K562 (cell line): ENCODE measurements around the gene UBR1. TPM values are rescaled to one million over a fixed set of nuclear protein-coding genes. Genes with fewer than 3 reads are reported as not detected.

Experiments used
- ATAC-seq: fragments of 200-7000 bp; cut with Tn5 transposase; 3 replicates; pipeline ENCODE4 v1.9.1; 2020; ENCODE audit warnings: moderate library complexity
- BruUV-seq: library from RNA; stranded (reverse); fragments of 400-500 nt; replicated peaks from 2 replicates; lab custom pipeline; 2021; lab: Mats Ljungman, UMichigan
- CTCF ChIA-PET: fragments of 300-600 bp; formaldehyde crosslinking; extraction: SDS; loops from one replicate; lab custom pipeline; 2021; ENCODE audit warnings: low intra/inter-chr PET ratio; lab: Yijun Ruan, JAX
- POLR2A ChIA-PET: fragments of 300-600, 350-650 bp; sonication (Branson Sonifier 250); formaldehyde crosslinking; extraction: SDS; loops from one replicate; lab custom pipeline; 2021; ENCODE audit warnings: antibody characterized with exemption, inconsistent platforms; lab: Yijun Ruan, JAX
- DNase-seq, 4 experiments: peaks; one replicate each; pipeline versions ENCODE4 v3.0.0 to v3.0.0-alpha.2; 2011 to 2018; ENCODE audit warnings: low spot score in 3 of 4, mixed read lengths in 3 of 4; ENCODE audit errors: extremely low read depth in 1 of 4
- FAIRE-seq: peaks from 2 replicates; lab custom pipeline; 2011; peaks lifted over from hg19 to GRCh38; lab: Jason Lieb, UNC
- H2AFZ ChIP-seq: 2 replicates; pipeline ENCODE4 v1.6.0; 2011; ENCODE audit warnings: low read depth, low read length, control low read depth, inconsistent platforms
- H3K27ac ChIP-seq: fragments of 200-600 bp; 3 replicates; pipeline ENCODE4 v1.8.0; 2011; ENCODE audit warnings: low read depth, mild to moderate bottlenecking, control low read depth, inconsistent platforms, low read length, moderate library complexity, mixed read lengths; ENCODE audit errors: extremely low read depth
- H3K27me3 ChIP-seq, 2 experiments: fragments of 300-600 bp in 1 of 2; 2 replicates in 1 of 2; 3 replicates in 1 of 2; pipeline versions ENCODE4 v1.6.0 to v1.8.0; 2011; ENCODE audit warnings: inconsistent platforms in 2 of 2, low read length in 2 of 2, mild to moderate bottlenecking in 1 of 2, mixed read lengths in 1 of 2, moderate library complexity in 1 of 2; ENCODE audit not compliant: control insufficient read depth in 2 of 2, insufficient read depth in 2 of 2
- H3K36me3 ChIP-seq: fragments of 300-600 bp; 3 replicates; pipeline ENCODE4 v1.8.0; 2011; ENCODE audit warnings: mild to moderate bottlenecking, low read length, inconsistent platforms; ENCODE audit not compliant: control insufficient read depth, insufficient read depth
- H3K4me1 ChIP-seq, 2 experiments: fragments of 200-600 bp in 1 of 2; replicated peaks in 1 of 2; 2 replicates in 1 of 2; 3 replicates in 1 of 2; pipeline versions ENCODE4 v1.5.1 to v1.8.0; 2011; ENCODE audit warnings: inconsistent platforms in 2 of 2, low read length in 2 of 2, mild to moderate bottlenecking in 1 of 2, mixed read lengths in 1 of 2, moderate library complexity in 1 of 2; ENCODE audit not compliant: control insufficient read depth in 2 of 2, insufficient read depth in 2 of 2
- H3K4me2 ChIP-seq: 2 replicates; pipeline ENCODE4 v1.6.1; 2011; ENCODE audit warnings: low read length, control low read depth, inconsistent platforms, mixed read lengths; ENCODE audit not compliant: insufficient read depth
- H3K4me3 ChIP-seq: fragments of 200-600 bp; sonication (generic), shearing (Covaris generic); 2 replicates; pipeline ENCODE4 v1.5.1; 2016; ENCODE audit warnings: control low read depth, inconsistent platforms
- H3K79me2 ChIP-seq: fragments of 200-600 bp; 3 replicates; pipeline ENCODE4 v1.8.0; 2011; ENCODE audit warnings: low read length, inconsistent platforms; ENCODE audit not compliant: control insufficient read depth, insufficient read depth
- H3K9ac ChIP-seq, 2 experiments: 2 replicates each; pipeline versions ENCODE4 v1.6.0 to v1.6.1; 2011; ENCODE audit warnings: low read depth in 2 of 2, low read length in 2 of 2, control low read depth in 1 of 2, inconsistent platforms in 1 of 2, mild to moderate bottlenecking in 1 of 2, mixed read lengths in 1 of 2; ENCODE audit not compliant: insufficient read depth in 1 of 2
- H3K9me1 ChIP-seq: one replicate; pipeline ENCODE4 v1.6.0; 2011; ENCODE audit warnings: inconsistent platforms, mild to moderate bottlenecking, low read length, moderate library complexity; ENCODE audit not compliant: control insufficient read depth, insufficient read depth
- H3K9me3 ChIP-seq: replicated peaks from 2 replicates; pipeline ENCODE4 v1.5.1; 2011; ENCODE audit warnings: low read depth, low read length, inconsistent platforms; ENCODE audit not compliant: control insufficient read depth, insufficient read depth
- H4K20me1 ChIP-seq: replicated peaks from 2 replicates; pipeline ENCODE4 v1.6.1; 2011; ENCODE audit warnings: low read length, inconsistent platforms, mixed read lengths; ENCODE audit not compliant: control insufficient read depth, insufficient read depth
- CREM ChIP-seq: IDR thresholded peaks from 2 replicates; pipeline ENCODE4 v1.6.1; 2014; ENCODE audit warnings: antibody characterized with exemption, low read depth
- JUND ChIP-seq, 2 experiments: IDR thresholded peaks; 2 replicates in 1 of 2; 3 replicates in 1 of 2; pipeline ENCODE4 v1.6.1; 2011; ENCODE audit warnings: borderline replicate concordance in 2 of 2, low read depth in 2 of 2, low read length in 2 of 2, improper control_type of control experiment in 1 of 2, missing biosample characterization in 1 of 2, missing genetic modification characterization in 1 of 2, missing genetic modification reagents in 1 of 2
- NCOA4 ChIP-seq: fragments of 450-650 bp; IDR thresholded peaks from 2 replicates; pipeline ENCODE4 v1.6.1; 2018; ENCODE audit warnings: mild to moderate bottlenecking; ENCODE audit not compliant: partially characterized antibody
- NCOR1 ChIP-seq: fragments of 450-650 bp; IDR thresholded peaks from 2 replicates; pipeline ENCODE4 v1.6.1; 2016; ENCODE audit warnings: mild to moderate bottlenecking, moderate library complexity
- NUFIP1 ChIP-seq: fragments of 450-650 bp; IDR thresholded peaks from 2 replicates; pipeline ENCODE4 v1.6.1; 2018; ENCODE audit not compliant: partially characterized antibody
- SIN3A ChIP-seq, 2 experiments: fragments of 150-350 bp in 1 of 2; IDR thresholded peaks; 2 replicates each; pipeline ENCODE4 v1.6.1; 2011 to 2016; ENCODE audit warnings: borderline replicate concordance in 2 of 2, low read depth in 2 of 2, low read length in 2 of 2, mild to moderate bottlenecking in 2 of 2, moderate library complexity in 2 of 2; ENCODE audit not compliant: control insufficient read depth in 1 of 2
- TSC22D4 ChIP-seq: fragments of 450-650 bp; IDR thresholded peaks from 2 replicates; pipeline ENCODE4 v1.6.1; 2016; ENCODE audit warnings: missing genetic modification characterization, missing biosample characterization, control low read depth
- ZNF174 ChIP-seq: fragments of 250-450 bp; sonication (Bioruptor Pico); IDR thresholded peaks from 2 replicates; pipeline ENCODE4 v1.4.0; 2020; ENCODE audit warnings: mild to moderate bottlenecking
- ZNF197 ChIP-seq: fragments of 200-800 bp; sonication (Bioruptor generic); IDR thresholded peaks from 2 replicates; pipeline ENCODE4 v1.6.1; 2016; ENCODE audit warnings: low read depth, missing genetic modification characterization, missing compliant biosample characterization
- WGBS: fragments of 100-300 bp; shearing (Covaris generic); methylation state at CpG from one replicate; pipeline ENCODE4 v1.1.6; 2016; ENCODE audit warnings: low coverage, mixed read lengths; ENCODE audit not compliant: insufficient coverage; ENCODE audit errors: missing lambda C conversion rate; 5-methylcytosine and 5-hydroxymethylcytosine counted together
- in situ Hi-C: fragments of 300-500 bp; cut with MboI; formaldehyde crosslinking; loops from 4 replicates; pipeline ENCODE4 v1.15.0; 2018; ENCODE audit warnings: inconsistent platforms, mixed read lengths
- intact Hi-C: fragments of 100-400 bp; cut with micrococcal nuclease; formaldehyde crosslinking; loops from 2 replicates; pipeline ENCODE4 v1.14.2; 2022
- polyA plus RNA-seq, 8 experiments: library from polyadenylated mRNA; depleted of rRNA in 4 of 8; stranded (reverse) in 5 of 8; unstranded in 3 of 8; fragments of >200 nt; fragmentation: Nextera tagmentation in 2 of 8; fragmentation: Illumina TruSeq in 1 of 8; extraction: Ambion mirVana in 2 of 8; extraction: Trizol in 1 of 8; gene quantifications; 2 replicates each; pipeline versions ENCODE4 v1.2.1 to v1.2.3, GENCODE V29; 2011 to 2014; ENCODE audit warnings: inconsistent platforms in 1 of 8, missing spikeins in 1 of 8
- total RNA-seq, 7 experiments: library from RNA; depleted of rRNA in 6 of 7; stranded (reverse); fragments of >200 nt in 6 of 7; fragmentation: Illumina TruSeq in 2 of 7; extraction: Trizol in 2 of 7; gene quantifications; 2 replicates each; pipeline versions ENCODE4 v1.2.1 to v1.2.3, GENCODE V29; 2011 to 2021; ENCODE audit warnings: low replicate concordance in 1 of 7

Gene UBR1
- total and polyA plus RNA-seq, 9 of the 15 experiments (the other 6 are each of a cell fraction or from before 2014, with no cell fraction given), result 5.8 to 30.7 (median 15.3) TPM

DNA sequence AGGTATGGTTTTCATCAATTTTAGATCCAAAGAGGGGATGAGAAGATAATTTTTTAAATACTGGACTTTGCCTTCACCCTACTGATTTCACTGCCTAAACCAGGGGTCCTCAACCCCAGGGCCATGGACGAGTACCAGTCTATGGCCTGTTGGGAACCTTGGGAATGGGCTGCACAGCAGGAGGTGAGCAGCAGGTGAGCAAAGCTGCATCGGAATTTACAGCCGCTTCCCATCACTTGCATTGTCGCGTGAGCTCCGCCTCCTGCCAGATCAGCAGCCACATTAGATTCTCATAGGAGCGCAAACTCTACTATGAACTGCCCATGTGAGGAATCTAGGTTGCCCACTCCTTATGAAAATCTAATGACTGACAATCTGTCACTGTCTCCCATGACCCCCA lies 109.0 kb downstream of the UBR1 start (continued):
- TF ChIP-seq SIN3A (IDR thresholded peaks at IDR 0.05; ENCODE audit: borderline replicate concordance in 2 of 2, control insufficient read depth in 1 of 2, low read depth in 2 of 2, low read length in 2 of 2), result no peak
- no peak for TF ChIP-seq NCOR1
- TF ChIP-seq, all 486 proteins: peak for 0

GRCh38 chr15:42994546-42994945 lies 111.3 kb downstream of the UBR1 start:
- no peak for ATAC-seq
- TF ChIP-seq CREM (no peak), TSC22D4 (no peak), NUFIP1 (no peak), ZNF197 (CRISPR knock-in tag) (no peak), NCOA4 (no peak), ZNF174 (no peak), JUND (IDR thresholded peaks at IDR 0.05; ENCODE audit: borderline replicate concordance, low read depth, low read length) (no peak), JUND (tag; IDR thresholded peaks at IDR 0.05; ENCODE audit: borderline replicate concordance, low read depth, low read length) (no peak)
- Histone ChIP-seq H4K20me1 (no peaks in the 10 kb centered on the region), H3K4me3 (no peak overlapping the region), H3K4me1 (no peaks in the 10 kb centered on the region), H3K27ac (no peak overlapping the region), H3K9me1 (no peaks in the 10 kb centered on the region), H3K36me3 (peaks cover 28% of the 10 kb centered on the region; the same call in 1 of the 3 replicates), H3K9me3 (no peaks in the 10 kb centered on the region), H3K79me2 (no peaks in the 10 kb centered on the region), H2AFZ (no peak overlapping the region), H3K4me2 (no peak overlapping the region), H3K9ac (no peak overlapping the region), H3K27me3 (no peaks in the 10 kb centered on the region)
- 80% methylated on average over 2 of the region's 2 CpGs for WGBS
- ChIA-PET POLR2A (interaction anchor here (0.9 kb wide), 1 partner anchor 12 kb away, joined by 5 read pairs; no protein-coding TSS in a partner anchor), CTCF (no interaction called here)
- no peak for FAIRE-seq
- intact Hi-C loops, result no loop called here
- in situ Hi-C loops, result no loop called here
- BruUV-seq, result no TSS peak
- DNase-seq, result no peak
